ENCODE data around the gene ARIH2. TPM values are rescaled to one million over a fixed set of nuclear protein-coding genes. Genes with fewer than 3 reads are reported as not detected.

ARIH2 gene
- total and polyA plus RNA-seq, 9 of the 15 experiments (the other 6 are each of a cell fraction or from before 2014, with no cell fraction given), result 27.0 to 120 (median 108) TPM

DNA sequence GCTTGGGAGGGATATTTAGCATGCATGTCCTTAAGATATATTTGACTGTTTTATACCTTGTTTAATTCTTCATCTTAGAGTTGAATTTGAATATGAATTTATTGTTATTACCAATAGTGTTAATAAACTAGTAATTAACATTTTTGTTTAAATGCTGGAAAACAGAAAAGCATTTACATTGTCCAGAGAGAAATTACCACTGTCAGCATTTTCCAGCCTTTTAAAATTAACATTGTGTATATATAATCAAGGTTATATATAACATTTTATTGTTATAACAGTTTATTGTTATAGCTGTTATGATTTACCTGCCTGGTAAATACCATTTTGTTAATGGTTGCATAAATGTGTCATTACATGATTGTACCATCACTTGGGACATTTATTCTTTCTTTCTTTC is 63.4 kb downstream of the ARIH2 start (continued):
- TF ChIP-seq, protein P1, sequence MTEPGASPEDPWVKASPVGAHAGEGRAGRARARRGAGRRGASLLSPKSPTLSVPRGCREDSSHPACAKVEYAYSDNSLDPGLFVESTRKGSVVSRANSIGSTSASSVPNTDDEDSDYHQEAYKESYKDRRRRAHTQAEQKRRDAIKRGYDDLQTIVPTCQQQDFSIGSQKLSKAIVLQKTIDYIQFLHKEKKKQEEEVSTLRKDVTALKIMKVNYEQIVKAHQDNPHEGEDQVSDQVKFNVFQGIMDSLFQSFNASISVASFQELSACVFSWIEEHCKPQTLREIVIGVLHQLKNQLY (CRISPR knock-in tag; conservative IDR thresholded peaks at IDR 0.05), result no peak
- TF ChIP-seq CBX1 (IDR thresholded peaks at IDR 0.05; ENCODE audit: low read depth), result no peak
- no peak for TF ChIP-seq TCF7L2 (IDR thresholded peaks at IDR 0.05; ENCODE audit: low read depth, low read length)
- TF ChIP-seq, protein P2, sequence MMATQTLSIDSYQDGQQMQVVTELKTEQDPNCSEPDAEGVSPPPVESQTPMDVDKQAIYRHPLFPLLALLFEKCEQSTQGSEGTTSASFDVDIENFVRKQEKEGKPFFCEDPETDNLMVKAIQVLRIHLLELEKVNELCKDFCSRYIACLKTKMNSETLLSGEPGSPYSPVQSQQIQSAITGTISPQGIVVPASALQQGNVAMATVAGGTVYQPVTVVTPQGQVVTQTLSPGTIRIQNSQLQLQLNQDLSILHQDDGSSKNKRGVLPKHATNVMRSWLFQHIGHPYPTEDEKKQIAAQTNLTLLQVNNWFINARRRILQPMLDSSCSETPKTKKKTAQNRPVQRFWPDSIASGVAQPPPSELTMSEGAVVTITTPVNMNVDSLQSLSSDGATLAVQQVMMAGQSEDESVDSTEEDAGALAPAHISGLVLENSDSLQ (IDR thresholded peaks at IDR 0.05), result no peak

DNA sequence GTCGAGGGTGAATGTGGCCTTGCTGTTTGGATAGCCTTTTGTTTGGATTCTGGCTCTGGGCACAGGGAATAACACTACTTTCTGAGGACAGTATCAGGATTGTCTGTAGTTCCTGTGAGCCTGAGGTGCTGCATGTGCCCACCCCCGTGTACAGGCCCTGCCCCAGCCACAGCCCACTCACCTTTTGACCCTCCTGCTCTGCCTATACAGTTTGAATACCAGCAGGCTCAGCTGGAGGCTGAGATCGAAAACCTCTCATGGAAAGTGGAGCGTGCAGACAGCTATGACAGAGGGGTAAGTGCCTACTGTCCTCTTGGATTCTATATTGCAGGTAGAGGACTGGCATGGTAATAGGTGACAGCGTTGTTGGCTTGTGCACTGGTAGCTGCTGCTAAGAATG is 64.0 kb downstream of the ARIH2 start:
- no peak for ATAC-seq
- no TSS peak for BruUV-seq (replicated peaks)
- no peaks in the 10 kb centered on the region for H3K79me2 ChIP-seq (ENCODE audit: control insufficient read depth, insufficient read depth, low read length)
- no peak overlapping the region for H2AFZ ChIP-seq (ENCODE audit: low read depth, low read length)
- no peaks in the 10 kb centered on the region for H3K9me1 ChIP-seq (ENCODE audit: control insufficient read depth, insufficient read depth, low read length)
- intact Hi-C loops (cut with micrococcal nuclease) (no loop called here), in situ Hi-C loops (cut with MboI) (no loop called here)
- CTCF ChIA-PET (ENCODE audit: low intra/inter-chr PET ratio), result no interaction called here
- WGBS (ENCODE audit: insufficient coverage, low coverage, missing lambda C conversion rate), result 82% methylated on average over 5 of the region's 5 CpGs
- H4K20me1 ChIP-seq (replicated peaks; ENCODE audit: control insufficient read depth, insufficient read depth, low read length), result no peaks in the 10 kb centered on the region
- POLR2A ChIA-PET, result interaction anchor here (0.7 kb wide), 1 partner anchor 11 kb away, joined by 3 read pairs; no protein-coding TSS in a partner anchor
- FAIRE-seq, result no peak
- no peak overlapping the region for H3K9ac ChIP-seq (ENCODE audit: insufficient read depth in 1 of 2, low read depth in 2 of 2, low read length in 2 of 2)
- H3K27ac ChIP-seq (ENCODE audit: extremely low read depth, low read depth, low read length), result no peak overlapping the region
- DNase-seq (ENCODE audit: extremely low read depth in 1 of 4, low spot score in 3 of 4), result no peak
- H3K27me3 ChIP-seq (ENCODE audit: control insufficient read depth in 2 of 2, insufficient read depth in 2 of 2, low read length in 2 of 2), result no peaks in the 10 kb centered on the region
- H3K4me1 ChIP-seq (replicated peaks in 1 of 2; ENCODE audit: control insufficient read depth in 2 of 2, insufficient read depth in 2 of 2, low read length in 2 of 2), result no peaks in the 10 kb centered on the region
- H3K36me3 ChIP-seq (ENCODE audit: control insufficient read depth, insufficient read depth, low read length), result peaks cover 67% of the 10 kb centered on the region; the same call in 2 of the 3 replicates
- H3K4me3 ChIP-seq, result no peak overlapping the region
- H3K9me3 ChIP-seq (replicated peaks; ENCODE audit: control insufficient read depth, insufficient read depth, low read depth, low read length), result no peaks in the 10 kb centered on the region
- no peak overlapping the region for H3K4me2 ChIP-seq (ENCODE audit: insufficient read depth, low read length)
- TF ChIP-seq, protein P3, sequence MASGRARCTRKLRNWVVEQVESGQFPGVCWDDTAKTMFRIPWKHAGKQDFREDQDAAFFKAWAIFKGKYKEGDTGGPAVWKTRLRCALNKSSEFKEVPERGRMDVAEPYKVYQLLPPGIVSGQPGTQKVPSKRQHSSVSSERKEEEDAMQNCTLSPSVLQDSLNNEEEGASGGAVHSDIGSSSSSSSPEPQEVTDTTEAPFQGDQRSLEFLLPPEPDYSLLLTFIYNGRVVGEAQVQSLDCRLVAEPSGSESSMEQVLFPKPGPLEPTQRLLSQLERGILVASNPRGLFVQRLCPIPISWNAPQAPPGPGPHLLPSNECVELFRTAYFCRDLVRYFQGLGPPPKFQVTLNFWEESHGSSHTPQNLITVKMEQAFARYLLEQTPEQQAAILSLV (tag; IDR thresholded peaks at IDR 0.05), result no peak
- TF ChIP-seq TCF3 (CRISPR knock-in tag; IDR thresholded peaks at IDR 0.05) (no peak), NFXL1 (CRISPR knock-in tag; IDR thresholded peaks at IDR 0.05) (no peak), OTX1 (CRISPR knock-in tag; IDR thresholded peaks at IDR 0.05) (no peak), SREBF2 (CRISPR knock-in tag; IDR thresholded peaks at IDR 0.05) (no peak), RBM15 (IDR thresholded peaks at IDR 0.05; ENCODE audit: insufficient read depth, low read length) (no peak), PCBP1 (IDR thresholded peaks at IDR 0.05; ENCODE audit: low read depth, low read length, poor library complexity, severe bottlenecking) (no peak)
